HepG2 (cell line): ENCODE data around the gene OPA3. TPM values are rescaled to one million over a fixed set of nuclear protein-coding genes. Genes with fewer than 3 reads are reported as not detected.

Experiments
- ARID5B ChIP-seq: IDR thresholded peaks from 2 replicates; pipeline ENCODE4 v1.4.0; 2020; ENCODE audit warnings: mild to moderate bottlenecking, missing genetic modification reagents
- BORCS8-MEF2B ChIP-seq: sonication (generic); formaldehyde crosslinking; IDR thresholded peaks from 2 replicates; pipeline ENCODE4 v1.8.0; 2022; ENCODE audit warnings: mild to moderate bottlenecking, missing genetic modification reagents
- CC2D1A ChIP-seq: sonication (generic); formaldehyde crosslinking; IDR thresholded peaks from 2 replicates; pipeline ENCODE4 v1.8.1; 2023; ENCODE audit warnings: mild to moderate bottlenecking, missing genetic modification reagents
- EHMT2 ChIP-seq: fragments of 200-600 bp; sonication (generic); IDR thresholded peaks from 2 replicates; pipeline ENCODE4 v1.7.0; 2017; ENCODE audit warnings: antibody characterized with exemption, low read depth, low read length, borderline replicate concordance
- ERF ChIP-seq: IDR thresholded peaks from 2 replicates; pipeline ENCODE4 v1.6.1; 2018; ENCODE audit warnings: missing biosample characterization, missing genetic modification reagents
- HDAC1 ChIP-seq: sonication (generic); formaldehyde crosslinking; IDR thresholded peaks from 2 replicates; pipeline ENCODE4 v1.5.1; 2020; ENCODE audit warnings: mild to moderate bottlenecking, missing genetic modification reagents
- HMGXB3 ChIP-seq: sonication (generic); formaldehyde crosslinking; IDR thresholded peaks from 2 replicates; pipeline ENCODE4 v1.4.0; 2020; ENCODE audit warnings: missing genetic modification reagents, borderline replicate concordance
- MEIS1 ChIP-seq: sonication (generic); formaldehyde crosslinking; IDR thresholded peaks from 2 replicates; pipeline ENCODE4 v1.9.0; 2021; ENCODE audit warnings: mild to moderate bottlenecking, missing genetic modification reagents, moderate library complexity, borderline replicate concordance
- SP2 ChIP-seq: sonication (generic); formaldehyde crosslinking; IDR thresholded peaks from 2 replicates; pipeline ENCODE4 v1.5.1; 2020; ENCODE audit warnings: mild to moderate bottlenecking, missing genetic modification reagents
- SPEN ChIP-seq: sonication (generic); formaldehyde crosslinking; IDR thresholded peaks from 2 replicates; pipeline ENCODE4 v1.5.1; 2020; ENCODE audit warnings: low read depth, mild to moderate bottlenecking, missing genetic modification reagents
- SRSF9 ChIP-seq: fragments of 200-400 bp; formaldehyde crosslinking; IDR thresholded peaks from 2 replicates; pipeline ENCODE4 v1.6.1; 2018; ENCODE audit warnings: borderline replicate concordance, mild to moderate bottlenecking, low read depth, low read length; ENCODE audit not compliant: insufficient read depth, poor library complexity, severe bottlenecking
- THAP8 ChIP-seq: sonication (generic); formaldehyde crosslinking; IDR thresholded peaks from 2 replicates; pipeline ENCODE4 v1.5.1; 2020; ENCODE audit warnings: missing genetic modification reagents, mild to moderate bottlenecking, borderline replicate concordance
- ZFP82 ChIP-seq: sonication (generic); formaldehyde crosslinking; IDR thresholded peaks from 2 replicates; pipeline ENCODE4 v1.5.1; 2020; ENCODE audit warnings: mild to moderate bottlenecking, missing genetic modification reagents, borderline replicate concordance
- ZNF234 ChIP-seq: sonication (generic); formaldehyde crosslinking; conservative IDR thresholded peaks from 2 replicates; pipeline ENCODE4 v1.5.1; 2020; ENCODE audit warnings: mild to moderate bottlenecking, missing genetic modification reagents
- ZNF24 ChIP-seq: fragments of 450-650 bp; IDR thresholded peaks from 2 replicates; pipeline ENCODE4 v1.6.1; 2017; ENCODE audit warnings: antibody characterized with exemption, mild to moderate bottlenecking
- ZNF496 ChIP-seq: sonication (generic); formaldehyde crosslinking; IDR thresholded peaks from 2 replicates; pipeline ENCODE4 v1.8.1; 2023; ENCODE audit warnings: mild to moderate bottlenecking, moderate library complexity, missing genetic modification reagents; ENCODE audit not compliant: insufficient replicate concordance
- polyA plus RNA-seq, 8 experiments: library from polyadenylated mRNA; depleted of rRNA in 3 of 8; stranded (reverse) in 7 of 8; unstranded in 1 of 8; fragments of >200 nt; fragmentation: Illumina TruSeq in 4 of 8; extraction: Trizol in 4 of 8; gene quantifications; 2 replicates each; pipeline versions ENCODE4 v1.2.1 to v1.2.3, GENCODE V29; 2011 to 2016; ENCODE audit warnings: low read depth in 4 of 8, missing spikeins in 1 of 8, mixed read lengths in 1 of 8; ENCODE audit not compliant: insufficient read depth in 1 of 8
- total RNA-seq, 5 experiments: library from RNA; depleted of rRNA; stranded (reverse); fragments of >200 nt; fragmentation: Illumina TruSeq; extraction: Trizol; gene quantifications; 2 replicates each; pipeline ENCODE4 v1.2.3, GENCODE V29; 2016; ENCODE audit warnings: low read depth in 1 of 5
- TF ChIP-seq, protein P1 (sequence below): sonication (generic); formaldehyde crosslinking; IDR thresholded peaks from 2 replicates; pipeline ENCODE4 v1.4.0; 2020; ENCODE audit warnings: missing genetic modification reagents, borderline replicate concordance

The OPA3 gene
- total and polyA plus RNA-seq, 2 of the 13 experiments (the other 11 are each of a cell fraction or from before 2014, with no cell fraction given) = 8.3 to 17.7 TPM

DNA sequence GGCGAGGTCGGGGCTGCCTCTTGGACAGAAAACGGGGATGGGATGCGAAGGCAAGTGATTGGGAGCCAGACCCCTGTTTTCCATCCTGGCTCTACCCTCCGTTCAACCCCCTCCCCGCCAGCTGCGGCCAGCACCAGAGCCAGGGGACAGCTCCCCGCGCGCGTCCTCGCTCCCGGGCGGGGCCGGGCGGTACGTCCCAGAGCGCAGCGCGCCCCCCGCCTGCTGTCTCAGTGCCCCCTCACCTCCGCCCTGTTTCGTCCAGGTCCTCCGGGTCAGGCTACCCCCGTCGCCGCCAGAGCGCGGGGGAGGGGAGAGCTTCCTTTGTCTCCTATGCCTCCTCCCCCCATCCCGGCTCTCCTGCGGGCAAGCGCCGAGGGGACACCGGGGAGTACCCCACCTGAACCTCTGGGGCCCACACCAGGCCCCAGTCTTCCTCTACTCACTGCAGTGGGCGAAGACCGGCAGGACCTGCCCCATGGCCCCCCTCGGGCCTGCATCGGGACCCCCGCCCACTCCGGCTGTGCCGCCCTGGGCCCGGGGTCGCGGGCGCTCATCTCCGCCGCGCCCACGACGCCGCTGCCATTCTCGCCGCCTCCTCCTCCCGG lies 88.2 kb downstream of the OPA3 start (continued):
- TF ChIP-seq HMGXB3 (CRISPR knock-in tag) = 0 out of 2 replicates have a peak, but pooled peaks have one; percentile 56
- TF ChIP-seq SRSF9 = no peak
- 0 out of 2 replicates have a peak, but pooled peaks have one; percentile 29 for TF ChIP-seq ZNF234
- peak; percentile 93 for TF ChIP-seq ERF (CRISPR knock-in tag)
- no peak for TF ChIP-seq SP2 (CRISPR knock-in tag)
- TF ChIP-seq ZNF496 (CRISPR knock-in tag) = no peak
- TF ChIP-seq MEIS1 (CRISPR knock-in tag) = no peak
- TF ChIP-seq BORCS8-MEF2B (CRISPR knock-in tag) = peak; percentile 88
- TF ChIP-seq, protein P1, sequence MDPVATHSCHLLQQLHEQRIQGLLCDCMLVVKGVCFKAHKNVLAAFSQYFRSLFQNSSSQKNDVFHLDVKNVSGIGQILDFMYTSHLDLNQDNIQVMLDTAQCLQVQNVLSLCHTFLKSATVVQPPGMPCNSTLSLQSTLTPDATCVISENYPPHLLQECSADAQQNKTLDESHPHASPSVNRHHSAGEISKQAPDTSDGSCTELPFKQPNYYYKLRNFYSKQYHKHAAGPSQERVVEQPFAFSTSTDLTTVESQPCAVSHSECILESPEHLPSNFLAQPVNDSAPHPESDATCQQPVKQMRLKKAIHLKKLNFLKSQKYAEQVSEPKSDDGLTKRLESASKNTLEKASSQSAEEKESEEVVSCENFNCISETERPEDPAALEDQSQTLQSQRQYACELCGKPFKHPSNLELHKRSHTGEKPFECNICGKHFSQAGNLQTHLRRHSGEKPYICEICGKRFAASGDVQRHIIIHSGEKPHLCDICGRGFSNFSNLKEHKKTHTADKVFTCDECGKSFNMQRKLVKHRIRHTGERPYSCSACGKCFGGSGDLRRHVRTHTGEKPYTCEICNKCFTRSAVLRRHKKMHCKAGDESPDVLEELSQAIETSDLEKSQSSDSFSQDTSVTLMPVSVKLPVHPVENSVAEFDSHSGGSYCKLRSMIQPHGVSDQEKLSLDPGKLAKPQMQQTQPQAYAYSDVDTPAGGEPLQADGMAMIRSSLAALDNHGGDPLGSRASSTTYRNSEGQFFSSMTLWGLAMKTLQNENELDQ (CRISPR knock-in tag) = 0 out of 2 replicates have a peak, but pooled peaks have one; percentile 51
- no peak for TF ChIP-seq SPEN (CRISPR knock-in tag)
- no peak for TF ChIP-seq ZFP82
- TF ChIP-seq HDAC1 (CRISPR knock-in tag) = peak; percentile 80
- TF ChIP-seq CC2D1A (CRISPR knock-in tag) = no peak
- no peak for TF ChIP-seq THAP8 (CRISPR knock-in tag)
- TF ChIP-seq ARID5B (CRISPR knock-in tag) = peak; percentile 60
- no peak for TF ChIP-seq ZNF24
- TF ChIP-seq EHMT2 = 0 out of 2 replicates have a peak, but pooled peaks have one; percentile 23
